Gastroesophageal sphincter (tissue), 3 donors: ENCODE data around the gene KCNB1.

Experiments used
- CTCF ChIP-seq, 4 experiments: fragments of 200-600 bp in 2 of 4; fragments of 450-650 bp in 2 of 4; sonication (generic) in 1 of 4; IDR thresholded peaks; one replicate each; pipeline ENCODE4 v1.5.1; 2017 to 2019; ENCODE audit warnings: antibody characterized with exemption in 4 of 4, mild to moderate bottlenecking in 2 of 4, moderate library complexity in 2 of 4
- EP300 ChIP-seq: sonication (generic); formaldehyde crosslinking; IDR thresholded peaks from one replicate; pipeline ENCODE4 v1.6.1; 2017; ENCODE audit warnings: antibody characterized with exemption, mild to moderate bottlenecking

GRCh38 chr20:49366687-49367086 lies 115.8 kb downstream of the KCNB1 start:
- TF ChIP-seq EP300 (no peak), CTCF (IDR thresholded peaks at IDR 0.05) (no peak)
